ENCODE measurements around the gene MAN1C1. TPM values are rescaled to one million over a fixed set of nuclear protein-coding genes. Genes with fewer than 3 reads are reported as not detected.

The MAN1C1 gene
- total RNA-seq, 1 experiment from 2014 or later, result 1.2 TPM

DNA sequence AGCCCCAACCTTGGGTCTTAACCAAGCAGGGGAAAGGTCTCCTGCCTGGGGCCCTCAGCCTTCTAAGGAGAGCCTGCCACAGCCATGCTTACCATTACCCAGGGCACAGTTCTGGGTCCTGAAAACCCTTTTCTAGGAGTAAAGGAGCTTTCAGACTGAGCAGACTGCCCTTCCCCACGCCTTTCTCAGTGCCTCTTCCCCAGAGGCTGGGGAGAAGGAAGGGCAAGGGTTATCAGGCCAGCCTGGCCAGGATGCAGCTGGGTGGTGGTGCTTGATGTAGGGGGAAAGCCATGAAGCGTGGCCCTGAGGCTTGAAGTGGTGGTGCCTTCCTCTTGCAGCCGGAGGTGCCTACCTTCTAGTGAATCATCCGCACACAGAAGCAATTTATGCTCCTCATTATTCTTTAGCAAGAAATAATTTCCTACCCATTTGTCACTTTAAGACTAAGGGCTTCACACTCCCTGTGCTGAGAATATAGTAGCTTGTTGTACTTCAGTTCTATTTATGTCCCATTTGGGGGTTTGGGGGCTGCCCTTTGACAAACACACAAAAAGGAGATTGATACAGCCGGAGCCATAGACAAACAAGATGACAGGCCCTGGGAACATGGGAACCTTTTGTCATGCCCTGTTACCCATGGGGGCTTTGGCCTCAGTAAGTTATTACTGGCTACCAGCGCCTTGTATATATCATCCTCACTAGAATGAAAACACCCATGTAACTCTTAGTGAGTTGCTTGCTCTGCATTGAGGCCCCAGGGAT is 40.7 kb downstream of the MAN1C1 start:
- BruUV-seq (replicated peaks), result no TSS peak
- ChIA-PET POLR2A (no interaction called here), CTCF (no interaction called here)

DNA sequence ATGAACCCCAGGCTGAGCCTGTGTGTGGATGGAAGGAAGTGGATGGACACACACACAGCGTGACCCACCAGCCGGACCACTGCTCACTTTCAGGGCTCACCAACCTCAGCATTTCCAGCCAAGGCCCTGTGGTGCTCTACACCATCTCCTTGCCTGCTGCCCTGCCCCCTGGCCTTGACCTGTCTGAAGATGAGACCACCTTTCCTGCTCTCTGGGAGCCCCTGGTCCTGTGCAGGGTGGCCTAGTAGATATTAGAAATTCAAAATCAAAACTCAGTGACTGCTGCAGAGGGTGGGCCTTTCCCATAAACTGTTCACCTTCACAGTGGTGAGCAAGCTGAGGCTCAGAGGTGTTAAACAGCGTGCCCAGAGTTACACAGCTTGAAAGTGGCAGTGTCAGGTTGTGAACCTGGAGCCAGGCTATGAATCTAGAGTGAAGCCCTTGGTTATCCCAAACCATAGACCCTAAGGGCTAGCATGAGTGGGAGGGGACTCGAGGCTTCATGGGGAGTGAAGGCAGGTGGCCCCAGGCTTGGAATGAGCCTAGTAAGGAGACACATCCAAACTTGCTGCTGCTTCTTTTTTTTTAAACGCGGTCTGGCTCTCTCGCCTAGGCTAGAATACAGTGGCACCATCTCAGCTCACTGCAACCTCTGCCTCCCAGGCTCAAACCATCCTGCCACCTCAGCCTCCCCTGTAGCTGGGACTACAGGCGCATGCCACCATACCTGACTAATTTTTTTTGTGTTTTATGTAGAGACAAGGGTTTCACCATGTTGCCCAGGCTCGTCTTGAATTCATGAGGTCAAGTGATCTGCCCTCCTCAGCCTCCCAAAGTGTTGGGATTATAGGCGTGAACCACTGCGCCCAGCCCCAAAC is 41.5 kb downstream of the MAN1C1 start:
- ChIA-PET RAD21 (ENCODE audit: low non-redundant PET in 1 of 2, low total read pairs in 2 of 2, uncharacterized antibody in 2 of 2, unreplicated experiment in 2 of 2) (no interaction called here), CTCF (no interaction called here), POLR2A (no interaction called here)
- no TSS peak for BruUV-seq (replicated peaks)
- Histone ChIP-seq H3K9me2 (ENCODE audit: insufficient read depth) (no peaks in the 10 kb centered on the region), H2AFZ (ENCODE audit: low read depth, low read length, poor library complexity, severe bottlenecking) (no peak overlapping the region), H3K36me3 (ENCODE audit: control insufficient read depth in 1 of 2, insufficient read depth in 2 of 2, low read length in 2 of 2) (no peaks in the 10 kb centered on the region), H3K4me2 (ENCODE audit: low read length) (no peak overlapping the region), H3K9ac (ENCODE audit: low read length) (no peak overlapping the region), H3K9me3 (ENCODE audit: control insufficient read depth in 1 of 2, insufficient read depth in 1 of 2, low read depth in 1 of 2, low read length in 2 of 2) (no peaks in the 10 kb centered on the region), H3K27me3 (ENCODE audit: insufficient read depth, low read length) (no peaks in the 10 kb centered on the region), H3K79me2 (ENCODE audit: insufficient read depth, low read length) (no peaks in the 10 kb centered on the region), H3K4me3 (replicated peaks in 1 of 2; ENCODE audit: low read depth in 1 of 2, low read length in 2 of 2) (no peak overlapping the region), H4K20me1 (ENCODE audit: insufficient read depth) (no peaks in the 10 kb centered on the region), H3K4me1 (ENCODE audit: control insufficient read depth in 1 of 2, insufficient read depth in 2 of 2, low read length in 2 of 2) (no peaks in the 10 kb centered on the region), H3K27ac (ENCODE audit: low read depth, low read length) (no peak overlapping the region)
- intact Hi-C loops (cut with micrococcal nuclease), result no loop called here
- ATAC-seq, result no peak
- DNase-seq (ENCODE audit: low read depth, low spot score), result no peak
- TF ChIP-seq POLR2A (IDR thresholded peaks at IDR 0.05; ENCODE audit: borderline replicate concordance, extremely low read depth, insufficient read depth, insufficient read length) (no peak), TCF7L2 (IDR thresholded peaks at IDR 0.05; ENCODE audit: borderline replicate concordance, extremely low read depth, insufficient read depth, insufficient read length) (no peak), RAD21 (IDR thresholded peaks at IDR 0.05; ENCODE audit: low read depth) (no peak), SIN3A (IDR thresholded peaks at IDR 0.05; ENCODE audit: low read depth) (no peak), POLR2AphosphoS5 (IDR thresholded peaks at IDR 0.05; ENCODE audit: low read depth, low read length) (no peak), JUND (IDR thresholded peaks at IDR 0.05) (no peak)
- TF ChIP-seq, protein P1, sequence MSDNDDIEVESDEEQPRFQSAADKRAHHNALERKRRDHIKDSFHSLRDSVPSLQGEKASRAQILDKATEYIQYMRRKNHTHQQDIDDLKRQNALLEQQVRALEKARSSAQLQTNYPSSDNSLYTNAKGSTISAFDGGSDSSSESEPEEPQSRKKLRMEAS (IDR thresholded peaks at IDR 0.05), result no peak
- TF ChIP-seq, protein P2, sequence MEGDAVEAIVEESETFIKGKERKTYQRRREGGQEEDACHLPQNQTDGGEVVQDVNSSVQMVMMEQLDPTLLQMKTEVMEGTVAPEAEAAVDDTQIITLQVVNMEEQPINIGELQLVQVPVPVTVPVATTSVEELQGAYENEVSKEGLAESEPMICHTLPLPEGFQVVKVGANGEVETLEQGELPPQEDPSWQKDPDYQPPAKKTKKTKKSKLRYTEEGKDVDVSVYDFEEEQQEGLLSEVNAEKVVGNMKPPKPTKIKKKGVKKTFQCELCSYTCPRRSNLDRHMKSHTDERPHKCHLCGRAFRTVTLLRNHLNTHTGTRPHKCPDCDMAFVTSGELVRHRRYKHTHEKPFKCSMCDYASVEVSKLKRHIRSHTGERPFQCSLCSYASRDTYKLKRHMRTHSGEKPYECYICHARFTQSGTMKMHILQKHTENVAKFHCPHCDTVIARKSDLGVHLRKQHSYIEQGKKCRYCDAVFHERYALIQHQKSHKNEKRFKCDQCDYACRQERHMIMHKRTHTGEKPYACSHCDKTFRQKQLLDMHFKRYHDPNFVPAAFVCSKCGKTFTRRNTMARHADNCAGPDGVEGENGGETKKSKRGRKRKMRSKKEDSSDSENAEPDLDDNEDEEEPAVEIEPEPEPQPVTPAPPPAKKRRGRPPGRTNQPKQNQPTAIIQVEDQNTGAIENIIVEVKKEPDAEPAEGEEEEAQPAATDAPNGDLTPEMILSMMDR (IDR thresholded peaks at IDR 0.05 in 2 of 3, conservative IDR thresholded peaks at IDR 0.05 in 1 of 3; ENCODE audit: borderline replicate concordance in 1 of 3, insufficient read depth in 1 of 3, low read depth in 2 of 3, low read length in 2 of 3), result no peak

More for the DNA sequence above, 40.7 kb downstream of the MAN1C1 start:
- Histone ChIP-seq H3K9me2 (ENCODE audit: insufficient read depth) (no peaks in the 10 kb centered on the region), H3K4me2 (ENCODE audit: low read length) (no peak overlapping the region), H3K9me3 (ENCODE audit: control insufficient read depth in 1 of 2, insufficient read depth in 1 of 2, low read depth in 1 of 2, low read length in 2 of 2) (no peaks in the 10 kb centered on the region), H3K9ac (ENCODE audit: low read length) (no peak overlapping the region), H3K27ac (ENCODE audit: low read depth, low read length) (no peak overlapping the region), H3K4me3 (replicated peaks in 1 of 2; ENCODE audit: low read depth in 1 of 2, low read length in 2 of 2) (no peak overlapping the region), H3K4me1 (ENCODE audit: control insufficient read depth in 1 of 2, insufficient read depth in 2 of 2, low read length in 2 of 2) (no peaks in the 10 kb centered on the region), H3K27me3 (ENCODE audit: insufficient read depth, low read length) (no peaks in the 10 kb centered on the region), H2AFZ (ENCODE audit: low read depth, low read length, poor library complexity, severe bottlenecking) (no peak overlapping the region), H4K20me1 (ENCODE audit: insufficient read depth) (no peaks in the 10 kb centered on the region), H3K36me3 (ENCODE audit: control insufficient read depth in 1 of 2, insufficient read depth in 2 of 2, low read length in 2 of 2) (no peaks in the 10 kb centered on the region), H3K79me2 (ENCODE audit: insufficient read depth, low read length) (no peaks in the 10 kb centered on the region)
- intact Hi-C loops (cut with micrococcal nuclease), result no loop called here
- no peak for ATAC-seq
- DNase-seq (ENCODE audit: low read depth, low spot score), result no peak
- TF ChIP-seq SIN3A (IDR thresholded peaks at IDR 0.05; ENCODE audit: low read depth), result no peak
- TF ChIP-seq ZNF274 (IDR thresholded peaks at IDR 0.05; ENCODE audit: low read depth, low read length), result no peak
- TF ChIP-seq FOSL1 (IDR thresholded peaks at IDR 0.05; ENCODE audit: low read depth), result no peak
- TF ChIP-seq YY1 (IDR thresholded peaks at IDR 0.05; ENCODE audit: extremely low read depth, insufficient replicate concordance, low read depth, low read length), result no peak
- TF ChIP-seq TCF7L2 (IDR thresholded peaks at IDR 0.05; ENCODE audit: borderline replicate concordance, extremely low read depth, insufficient read depth, insufficient read length), result no peak
- no peak for TF ChIP-seq ZFX (IDR thresholded peaks at IDR 0.05)
- TF ChIP-seq EZH2phosphoT487 (IDR thresholded peaks at IDR 0.05; ENCODE audit: borderline replicate concordance), result no peak
- TF ChIP-seq, protein P1 (IDR thresholded peaks at IDR 0.05), result no peak
- RAD21 ChIA-PET (ENCODE audit: low non-redundant PET in 1 of 2, low total read pairs in 2 of 2, uncharacterized antibody in 2 of 2, unreplicated experiment in 2 of 2), result no interaction called here

Measured in HCT116 (cell line).